HS-27A (cell line): ENCODE measurements around the gene POLG2.

Experiments used
- DNase-seq: peaks from one replicate; pipeline ENCODE4 v3.0.0-alpha.2; 2012; ENCODE audit warnings: low read depth, missing footprints

The POLG2 gene

DNA sequence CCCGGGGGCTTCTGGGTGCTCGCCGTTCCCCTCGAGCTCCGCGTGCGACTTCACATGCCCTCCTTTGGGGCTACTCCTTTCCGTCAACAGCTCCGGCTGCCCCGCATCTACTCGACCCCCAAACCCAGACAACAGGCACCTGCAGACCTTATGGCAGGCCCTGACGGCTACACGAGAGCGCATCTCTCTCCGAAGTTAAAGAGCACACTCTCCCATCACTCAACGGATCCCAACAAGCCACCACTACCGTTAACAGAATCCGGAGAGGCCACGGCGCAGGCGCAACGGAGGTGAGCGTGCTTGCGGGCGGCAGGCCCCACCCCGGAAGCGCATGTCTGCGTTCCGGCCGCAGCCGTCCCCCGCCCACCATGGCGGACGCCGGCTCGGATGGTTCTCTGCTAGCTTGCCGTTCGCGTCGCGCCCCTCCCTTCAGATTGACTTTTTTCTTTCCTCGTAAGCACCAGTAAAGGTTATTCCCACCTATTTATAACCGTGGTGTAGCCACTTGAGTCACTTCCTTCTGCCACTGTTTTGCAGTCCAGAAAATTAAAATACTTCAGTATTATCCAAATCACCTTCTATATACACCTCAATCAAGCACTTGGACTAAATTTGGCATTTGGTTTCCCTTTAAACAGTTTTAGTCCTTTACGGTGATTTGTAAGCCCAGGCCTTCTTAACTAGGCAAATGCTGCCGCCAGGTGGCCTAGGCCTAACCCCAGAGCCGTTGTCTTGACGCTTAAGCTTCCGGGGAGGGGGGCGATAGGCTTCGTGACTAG lies at the start of gene POLG2:
TSS of gene POLG2 (minus strand) at position 269 of the 779 bp plus-strand sequence. CDS start at position 183, 86 bp downstream.
- no peak for DNase-seq

DNA sequence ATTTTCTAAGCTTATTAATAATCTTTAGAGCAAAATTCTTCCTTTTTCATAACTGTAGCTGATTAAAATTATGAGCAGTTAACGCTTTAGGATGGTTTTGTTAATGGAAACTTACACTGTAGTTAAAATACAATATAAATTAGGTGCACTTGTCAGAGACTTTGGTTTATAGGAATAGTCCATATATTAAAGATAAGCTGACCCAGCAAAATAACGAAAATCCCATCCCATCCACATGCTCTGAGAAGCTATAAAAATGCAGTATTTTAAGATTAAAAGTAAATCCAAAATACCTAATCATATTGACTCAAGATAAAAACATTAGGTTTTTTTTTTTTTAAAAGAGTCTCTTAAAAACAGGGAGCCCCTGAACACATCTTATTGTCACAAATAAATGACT lies 47.9 kb upstream of the POLG2 start:
- no peak for DNase-seq

DNA sequence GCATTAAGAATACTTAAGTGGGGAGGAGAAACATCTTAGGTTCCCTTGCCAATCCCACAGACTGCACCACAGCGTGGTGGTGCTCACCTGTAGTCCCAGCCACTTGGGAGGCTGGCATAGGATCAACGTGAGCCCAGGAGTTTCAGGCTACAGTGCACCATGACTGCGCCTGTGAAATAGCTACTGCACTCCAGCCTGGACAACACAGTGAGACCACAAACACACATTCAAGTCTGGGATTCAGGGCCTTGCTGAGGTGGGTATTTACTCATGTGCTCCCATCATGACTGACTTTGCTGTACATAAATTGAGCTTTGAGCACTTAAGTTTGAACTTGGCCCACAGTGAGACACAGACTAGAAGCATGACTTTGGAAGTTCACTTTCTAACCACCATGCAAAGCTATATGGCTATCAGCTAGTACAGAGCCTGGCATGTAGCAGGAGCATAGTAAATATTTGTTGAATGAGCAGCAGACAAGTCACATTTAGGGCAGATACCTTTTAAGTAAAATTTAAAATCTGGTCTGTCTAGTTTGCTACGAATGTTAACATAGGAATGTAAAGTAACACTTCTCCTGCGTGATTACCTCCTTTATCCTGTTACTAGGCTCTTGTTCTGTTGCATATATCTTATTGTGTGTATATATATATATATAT lies 43.4 kb upstream of the POLG2 start:
- no peak for DNase-seq

DNA sequence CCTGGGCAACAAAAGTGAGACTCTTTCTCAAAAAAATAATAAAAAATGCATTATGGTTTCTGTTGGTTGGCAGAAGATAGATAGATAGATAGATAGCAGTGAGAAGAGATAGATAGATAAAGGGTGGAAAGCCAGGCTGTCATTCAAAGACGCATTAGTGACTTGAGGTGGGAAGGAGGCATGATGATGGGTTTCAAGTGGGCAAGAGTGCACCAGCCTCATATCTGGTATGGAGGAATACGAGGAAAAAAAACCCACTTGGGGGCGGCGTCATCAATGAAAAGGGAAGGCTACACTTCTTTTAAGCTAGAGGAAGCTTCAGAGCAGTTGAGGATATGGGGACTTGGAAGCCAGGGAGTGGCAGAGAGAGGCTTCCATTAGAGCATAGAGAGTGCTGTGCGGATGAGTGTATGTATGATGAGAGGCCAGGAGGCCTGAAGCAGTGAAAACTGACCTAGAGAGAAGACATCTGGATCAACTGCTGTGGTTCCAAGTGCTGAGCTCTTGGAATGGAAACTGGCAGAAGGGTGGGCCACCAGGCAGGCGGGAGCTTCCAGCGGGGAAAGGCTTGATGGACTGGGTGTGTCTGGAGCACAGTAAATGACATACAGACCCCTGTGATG lies 41.8 kb upstream of the POLG2 start:
- no peak for DNase-seq

DNA sequence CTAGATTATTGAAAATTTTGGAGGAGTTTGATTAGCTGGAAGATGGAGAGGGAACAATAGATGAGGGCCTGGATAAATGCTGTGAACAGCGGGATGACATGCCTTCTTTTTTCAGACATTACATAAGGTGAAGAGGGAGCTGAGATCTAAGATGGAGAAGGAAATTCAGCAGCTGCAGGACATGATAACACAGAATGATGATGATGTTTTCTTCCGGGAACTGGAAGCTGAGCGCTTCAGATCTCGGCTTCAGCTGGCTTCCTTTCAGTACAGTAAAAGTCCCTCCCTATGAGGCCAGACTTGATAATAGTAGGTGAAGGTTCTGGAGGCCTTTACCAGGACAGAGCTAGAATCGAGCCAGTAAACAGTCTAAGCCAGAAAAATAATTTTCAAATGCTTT lies 40.6 kb upstream of the POLG2 start:
- no peak for DNase-seq

GRCh38 chr17:64536913-64537312 lies 40.1 kb upstream of the POLG2 start:
- no peak for DNase-seq

DNA sequence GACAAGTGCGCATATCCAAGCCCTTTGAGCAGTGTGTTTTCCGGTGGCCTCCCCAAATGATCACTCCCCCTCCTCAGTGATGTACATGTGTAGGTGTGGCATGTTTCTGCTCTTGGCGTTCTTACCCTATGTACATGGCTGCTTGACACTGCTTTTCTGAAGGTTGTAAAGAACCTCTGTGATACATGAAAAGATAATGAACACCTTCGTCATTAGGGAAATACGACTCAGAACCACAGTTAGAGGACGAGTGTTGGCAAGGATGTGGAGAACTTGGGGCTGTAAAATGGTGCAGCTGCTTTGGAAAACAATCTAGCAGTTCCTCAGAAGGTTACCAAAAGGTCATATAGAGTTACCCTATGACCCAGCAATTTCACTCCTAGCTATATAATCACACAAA lies 38.5 kb upstream of the POLG2 start:
- no peak for DNase-seq

GRCh38 chr17:64534187-64534586 lies 37.3 kb upstream of the POLG2 start:
- no peak for DNase-seq

DNA sequence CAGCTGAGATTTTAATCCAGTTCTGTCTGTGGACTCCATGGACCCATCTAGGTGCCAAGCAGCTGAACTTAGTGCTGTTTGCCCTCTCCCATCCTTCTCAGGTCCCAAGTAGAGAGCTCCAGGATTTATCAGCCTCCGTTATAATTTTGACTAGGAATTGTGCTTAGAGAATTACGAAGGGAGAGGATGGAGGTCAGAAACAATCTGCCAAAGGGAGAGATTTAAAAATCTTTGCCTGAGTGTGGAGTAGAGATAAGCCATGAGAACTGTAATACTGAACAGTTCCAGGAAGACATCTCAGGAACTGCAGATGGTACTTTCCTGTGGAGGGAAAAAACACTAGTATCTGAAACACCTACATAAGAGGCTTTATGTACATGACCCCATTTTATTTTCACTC lies 36.9 kb upstream of the POLG2 start:
- DNase-seq: no peak

- DNase-seq: no peak
Observed at GRCh38 chr17:64532409-64532808, 35.6 kb upstream of the POLG2 start.

GRCh38 chr17:64531955-64532371 lies 35.1 kb upstream of the POLG2 start:
- no peak for DNase-seq

GRCh38 chr17:64529221-64529620 lies 32.4 kb upstream of the POLG2 start:
- no peak for DNase-seq

DNA sequence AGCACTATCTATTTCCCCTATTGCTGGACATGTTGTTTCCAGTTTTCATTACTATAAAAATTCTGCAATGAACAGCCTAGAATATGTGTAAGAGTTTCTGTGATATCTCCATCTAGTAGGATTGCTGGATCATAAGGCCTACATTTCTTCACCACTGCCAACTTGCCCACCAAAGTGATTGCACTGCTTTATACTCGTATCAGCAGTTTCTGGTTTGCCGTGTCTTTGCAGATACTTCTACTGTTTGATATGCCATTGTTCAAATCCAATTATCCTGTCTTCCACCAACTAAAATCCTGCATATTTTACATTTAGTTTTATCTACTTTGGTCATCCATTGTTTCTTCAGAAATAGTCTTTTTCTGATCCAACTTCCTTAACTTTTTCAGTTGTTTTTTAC lies 31.1 kb upstream of the POLG2 start:
- DNase-seq: no peak

GRCh38 chr17:64520359-64520758 lies 23.5 kb upstream of the POLG2 start:
- no peak for DNase-seq

DNA sequence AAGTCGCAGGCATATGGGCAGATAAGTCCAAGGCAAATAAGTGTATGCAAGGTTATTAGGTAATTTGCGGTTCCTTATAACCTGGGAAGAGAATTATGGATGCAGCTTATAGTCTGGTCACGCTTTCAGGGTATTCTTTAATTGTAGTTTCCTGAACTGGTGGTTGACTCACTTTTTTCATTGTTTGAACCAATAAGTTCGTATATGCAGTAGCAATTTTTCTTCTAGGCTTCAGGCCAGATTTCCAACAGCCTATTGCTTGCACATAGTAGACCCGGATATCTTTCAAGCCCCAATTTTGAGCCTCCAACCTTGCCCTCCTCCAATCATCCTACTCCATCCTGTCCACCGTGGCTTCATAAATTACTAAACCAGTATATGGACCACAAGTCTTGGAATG lies 22.7 kb upstream of the POLG2 start:
- no peak for DNase-seq

DNA sequence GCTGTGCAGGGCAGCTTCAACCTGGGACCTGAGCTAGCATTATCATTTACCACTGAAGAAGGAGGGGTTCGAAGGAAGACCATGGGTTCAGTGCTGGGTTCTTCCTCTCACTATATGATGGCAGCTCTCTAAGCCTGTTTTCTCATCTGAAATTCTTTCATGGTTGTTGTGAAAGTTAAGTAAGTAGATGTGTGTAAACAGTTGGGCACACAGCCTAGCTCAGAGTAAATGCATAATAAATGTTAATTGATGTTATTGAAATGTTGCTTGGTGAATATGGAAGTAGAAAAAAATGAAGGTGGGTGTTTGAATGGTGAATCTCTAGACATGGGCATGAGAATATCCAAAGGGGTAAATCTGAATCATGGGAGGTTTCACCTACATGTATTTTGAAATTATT lies 19.0 kb upstream of the POLG2 start:
- no peak for DNase-seq

- DNase-seq: no peak
Observed at GRCh38 chr17:64515419-64515818, 18.6 kb upstream of the POLG2 start.

DNA sequence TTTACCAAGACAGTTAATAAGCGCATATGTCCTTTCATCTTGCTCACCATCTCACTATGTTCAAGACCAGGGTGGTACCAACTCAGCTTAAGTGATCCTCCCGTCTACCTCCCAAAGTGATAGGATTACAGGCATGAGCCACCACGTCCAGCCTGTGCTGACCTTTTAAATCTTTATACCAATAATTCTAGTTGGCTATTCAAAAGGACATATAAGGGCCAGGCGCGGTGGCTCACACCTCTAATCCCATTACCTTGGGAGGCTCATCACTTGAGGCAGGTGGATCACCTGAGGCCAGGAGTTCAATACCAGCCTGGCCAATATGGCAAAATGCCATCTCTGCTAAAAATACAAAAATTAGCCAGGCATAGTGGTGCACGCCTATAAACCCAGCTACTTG lies 12.3 kb upstream of the POLG2 start:
- no peak for DNase-seq

DNA sequence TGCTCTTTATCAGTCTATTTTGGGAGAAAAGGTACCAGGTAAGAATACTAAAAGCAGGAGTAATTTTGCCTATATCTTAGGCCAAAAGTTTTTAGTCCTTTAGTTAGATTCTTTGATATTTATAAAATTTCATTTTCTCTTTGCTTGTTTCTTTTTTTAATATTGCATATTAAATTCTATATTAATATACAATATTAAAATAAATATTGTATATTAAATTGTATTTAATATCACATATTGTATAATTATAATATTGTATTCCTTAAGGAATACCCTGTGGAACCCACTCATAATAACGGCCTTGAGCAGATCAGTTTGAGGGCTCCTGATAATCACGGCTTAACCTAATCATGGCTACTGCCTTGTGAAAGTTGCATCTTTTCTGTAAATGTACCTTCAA lies 11.8 kb upstream of the POLG2 start:
- DNase-seq: no peak

DNA sequence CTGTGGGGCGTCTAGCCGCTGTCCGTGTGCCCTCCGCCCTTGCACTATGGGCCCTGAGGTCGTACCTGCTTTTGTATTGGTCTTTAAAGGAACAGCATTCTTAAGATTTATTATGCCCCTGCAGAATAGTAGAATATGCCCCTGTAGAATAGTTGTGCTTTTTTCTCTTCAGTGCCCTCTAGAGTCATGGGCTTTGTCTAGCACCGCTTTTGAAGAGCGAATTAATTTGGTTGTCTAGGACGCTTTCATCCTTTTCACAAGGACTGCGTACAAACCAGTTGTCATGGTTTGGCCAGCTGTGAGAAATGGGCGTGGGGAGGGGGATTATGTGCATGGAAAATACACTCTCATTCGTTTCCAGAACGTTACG lies 10.5 kb upstream of the POLG2 start:
- DNase-seq: no peak

DNA sequence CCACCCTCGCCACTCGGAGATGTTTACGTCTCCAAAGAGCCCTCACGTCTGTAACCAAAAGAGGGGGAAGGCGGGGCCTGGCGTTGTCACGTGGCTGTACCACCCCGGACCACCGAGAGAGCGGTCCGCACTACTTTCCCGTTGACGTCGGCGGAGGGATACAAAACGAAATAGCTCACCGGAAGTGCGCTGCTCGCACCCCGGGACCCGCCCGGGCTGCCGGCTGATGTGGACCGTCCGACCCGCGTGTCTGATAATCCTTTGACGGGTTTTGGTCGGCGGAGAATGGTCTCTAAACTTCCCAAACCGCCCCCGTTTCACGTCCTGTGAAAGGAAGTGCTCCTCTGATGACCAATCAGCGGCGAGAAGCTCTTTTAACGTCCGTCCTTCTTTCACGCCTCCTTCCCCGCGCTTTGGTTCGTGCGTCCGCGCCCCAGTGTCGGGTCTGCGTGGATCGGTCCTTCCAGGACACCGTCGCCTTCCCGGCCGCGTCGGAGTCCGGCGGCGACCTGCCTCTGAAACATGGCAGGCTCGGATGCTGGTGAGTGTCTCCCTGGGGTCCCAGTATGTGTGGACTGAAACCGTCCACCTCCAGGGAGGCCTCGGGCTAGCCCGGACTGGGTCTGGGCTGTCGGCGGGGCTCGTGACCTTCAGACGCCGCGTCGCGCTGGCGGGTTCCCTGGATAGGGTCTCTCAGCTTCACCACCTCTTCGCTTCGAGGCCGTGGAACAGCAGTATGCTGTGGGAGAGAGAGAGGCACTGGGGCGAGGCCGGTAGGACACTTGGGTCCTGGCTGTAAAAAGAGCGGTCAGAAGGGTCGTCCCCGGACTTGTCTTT lies 9.9 kb upstream of the POLG2 start, which contains the start of gene CEP95:
TSS of gene CEP95 (plus strand) at position 402 of the 837 bp plus-strand sequence. CDS start at position 523, 121 bp downstream.
- peak; percentile 83 for DNase-seq

- DNase-seq: peak; percentile 80
Observed at GRCh38 chr17:64506201-64506575, 9.3 kb upstream of the POLG2 start, which contains the start of gene DDX5. Gene DDX5, minus strand, starts transcription at chr17:64506289. Its CDS starts 170 bp downstream, at chr17:64506119.
